Naive thymus-derived CD8-positive, alpha-beta T cell (primary cell): ENCODE results near the gene CATSPERZ. TPM values are rescaled to one million over a fixed set of nuclear protein-coding genes. Genes with fewer than 3 reads are reported as not detected.
"Not testable (repeated sequence)": the region's sequence is repeated elsewhere in the genome, so short reads cannot be mapped to it uniquely, and the experiment has no call there.

ENCODE experiments used
- ATAC-seq, 2 donors: fragments of 150-1000 bp; cut with Tn5 transposase in 1 of 2; sonication (Bioruptor Pico), chemical (Tn5 transposase) in 1 of 2; 1 replicate in 1 of 2; 2 replicates in 1 of 2; pipeline ENCODE4 v1.10.0; 2021; ENCODE audit warnings: mild to moderate bottlenecking in 2 of 2, moderate library complexity in 2 of 2
- POLR2A ChIA-PET: fragments of 350-600 bp; sonication (Branson Sonifier 250); formaldehyde crosslinking; loops from one replicate; lab custom pipeline; 2021; ENCODE audit warnings: antibody characterized with exemption; lab: Charles Lee
- DNase-seq, 10 donors: peaks; one replicate each; pipeline versions ENCODE4 v3.0.0 to v3.0.0-alpha.2; 2020 to 2022
- H3K27ac Mint-ChIP-seq, 10 donors: one replicate each; pipeline ENCODE4 v1.8.0; 2020 to 2022; ENCODE audit warnings: mild to moderate bottlenecking in 10 of 10, mixed read lengths in 10 of 10, moderate library complexity in 4 of 10, inconsistent platforms in 1 of 10
- H3K27me3 Mint-ChIP-seq, 5 donors: one replicate each; pipeline ENCODE4 v1.8.0; 2021 to 2022; ENCODE audit warnings: mixed read lengths in 5 of 5
- H3K36me3 Mint-ChIP-seq, 3 donors: one replicate each; pipeline ENCODE4 v1.8.0; 2020 to 2022; ENCODE audit warnings: mixed read lengths in 3 of 3, mild to moderate bottlenecking in 2 of 3, inconsistent platforms in 1 of 3
- H3K4me1 Mint-ChIP-seq, 4 donors: one replicate each; pipeline ENCODE4 v1.8.0; 2021 to 2022; ENCODE audit warnings: mixed read lengths in 4 of 4
- H3K4me3 Mint-ChIP-seq, 10 donors: one replicate each; pipeline ENCODE4 v1.8.0; 2020 to 2022; ENCODE audit warnings: mild to moderate bottlenecking in 10 of 10, mixed read lengths in 10 of 10, moderate library complexity in 6 of 10, inconsistent platforms in 1 of 10
- H3K9me3 Mint-ChIP-seq, 9 donors: one replicate each; pipeline ENCODE4 v1.8.0; 2020 to 2022; ENCODE audit warnings: mixed read lengths in 9 of 9, mild to moderate bottlenecking in 3 of 9, inconsistent platforms in 1 of 9, moderate library complexity in 1 of 9
- polyA plus RNA-seq, 3 donors: library from polyadenylated mRNA; unstranded; fragments of 300-500 nt; fragmentation: Illumina TruSeq; gene quantifications; one replicate each; pipeline ENCODE4 v1.2.3, GENCODE V29; 2021
- total RNA-seq, 8 experiments: library from RNA in 2 of 8; stranded (reverse) in 2 of 8; gene quantifications; one replicate each; pipeline ENCODE4 v1.2.3 and lab custom pipeline; 2021 to 2026

CATSPERZ gene
- total and polyA plus RNA-seq, 5 experiments from 2014 or later = not detected

GRCh38 chr11:64307795-64308194 is 7.6 kb downstream of the CATSPERZ start:
- H3K27ac Mint-ChIP-seq = peak overlapping the region in 8 of 10 donors; percentile 12 to 79 (median 44)
- H3K4me3 Mint-ChIP-seq = peak overlapping the region in 8 of 10 donors; percentile 26 to 97 (median 52)
- H3K36me3 Mint-ChIP-seq = peaks cover 0 to 19% (median 0%) of the 10 kb centered on the region in 3 donors
- POLR2A ChIA-PET = interaction anchor here (0.7 to 7.5 kb wide), 4 partner anchors 9 to 121 kb away, joined by 4 to 113 read pairs (median 33); partner anchors contain the start of genes FERMT3, PRDX5 and TRMT112
- ATAC-seq, H3K27me3 Mint-ChIP-seq, H3K9me3 Mint-ChIP-seq, DNase-seq: not testable (repeated sequence)
- H3K4me1 Mint-ChIP-seq = peaks cover 22 to 43% (median 40%) of the 10 kb centered on the region in 4 donors

GRCh38 chr11:64312947-64313346 is 12.8 kb downstream of the CATSPERZ start:
- peaks cover 16 to 39% (median 30%) of the 10 kb centered on the region in 4 donors for H3K4me1 Mint-ChIP-seq
- peak overlapping the region in 2 of 10 donors; percentile 14 to 34 for H3K4me3 Mint-ChIP-seq
- no peaks in the 10 kb centered on the region for H3K27me3 Mint-ChIP-seq
- POLR2A ChIA-PET = no interaction called here
- ATAC-seq (no peak), DNase-seq (no peak)
- no peaks in the 10 kb centered on the region for H3K9me3 Mint-ChIP-seq
- H3K27ac Mint-ChIP-seq = peak overlapping the region in 8 of 10 donors; percentile 51 to 88 (median 81)
- peaks cover 0 to 21% (median 0%) of the 10 kb centered on the region in 3 donors for H3K36me3 Mint-ChIP-seq

GRCh38 chr11:64313491-64314145 is 13.5 kb downstream of the CATSPERZ start:
- ATAC-seq = no peak
- H3K27me3 Mint-ChIP-seq = no peaks in the 10 kb centered on the region
- no peak for DNase-seq
- peak overlapping the region in 5 of 10 donors; percentile 20 to 88 (median 82) for H3K27ac Mint-ChIP-seq
- no peak overlapping the region for H3K4me3 Mint-ChIP-seq
- POLR2A ChIA-PET = no interaction called here
- peaks cover 18 to 42% (median 33%) of the 10 kb centered on the region in 4 donors for H3K4me1 Mint-ChIP-seq
- peaks cover 0 to 21% (median 0%) of the 10 kb centered on the region in 3 donors for H3K36me3 Mint-ChIP-seq
- H3K9me3 Mint-ChIP-seq = no peaks in the 10 kb centered on the region

- H3K4me3 Mint-ChIP-seq = no peak overlapping the region
- no peak overlapping the region for H3K27ac Mint-ChIP-seq
- no peak for DNase-seq
- H3K27me3 Mint-ChIP-seq = no peaks in the 10 kb centered on the region
- POLR2A ChIA-PET = no interaction called here
- peaks cover 0 to 18% (median 0%) of the 10 kb centered on the region in 3 donors for H3K36me3 Mint-ChIP-seq
- no peak for ATAC-seq
- H3K4me1 Mint-ChIP-seq = peaks cover 22 to 47% (median 39%) of the 10 kb centered on the region in 4 donors
- H3K9me3 Mint-ChIP-seq = no peaks in the 10 kb centered on the region
Observed at GRCh38 chr11:64314146-64314804, 14.1 kb downstream of the CATSPERZ start.

- Mint-ChIP-seq H3K36me3 (peaks cover 0 to 20% (median 0%) of the 10 kb centered on the region in 3 donors), H3K4me1 (peaks cover 23 to 53% (median 44%) of the 10 kb centered on the region in 4 donors), H3K9me3 (no peaks in the 10 kb centered on the region), H3K4me3 (peak overlapping the region in 5 of 10 donors; percentile 6 to 67 (median 57)), H3K27me3 (no peaks in the 10 kb centered on the region), H3K27ac (peak overlapping the region in 5 of 10 donors; percentile 36 to 82 (median 67))
- POLR2A ChIA-PET = interaction anchor here (3.7 kb wide), 1 partner anchor 44 kb away, joined by 53 read pairs; no protein-coding TSS in a partner anchor
- no peak for DNase-seq
- no peak for ATAC-seq
Observed at GRCh38 chr11:64314805-64315561, 14.8 kb downstream of the CATSPERZ start.

GRCh38 chr11:64315667-64316526 is 15.7 kb downstream of the CATSPERZ start:
- not testable (repeated sequence) for ATAC-seq, H3K27me3 Mint-ChIP-seq, DNase-seq, H3K9me3 Mint-ChIP-seq
- peak overlapping the region in 9 of 10 donors; percentile 97 to 100 (median 99) for H3K27ac Mint-ChIP-seq
- H3K4me1 Mint-ChIP-seq = peaks cover 26 to 55% (median 49%) of the 10 kb centered on the region in 4 donors
- H3K36me3 Mint-ChIP-seq = peaks cover 0 to 27% (median 3%) of the 10 kb centered on the region in 3 donors
- POLR2A ChIA-PET = interaction anchor here (1.4 to 3.8 kb wide), 9 partner anchors 10 to 1669 kb away, joined by 3 to 73 read pairs (median 24); partner anchors contain the start of genes CCDC88B, ESRRA, FKBP2 and GANAB
- peak overlapping the region; percentile 90 to 97 (median 94) for H3K4me3 Mint-ChIP-seq

GRCh38 chr11:64316672-64317324 is 16.6 kb downstream of the CATSPERZ start:
- DNase-seq = peak in 3 of 10 donors; percentile 36 to 48 (median 44)
- POLR2A ChIA-PET = interaction anchor here (0.8 to 3.8 kb wide), 32 partner anchors 11 to 1670 kb away, joined by 3 to 73 read pairs (median 6); partner anchors contain the start of genes BAD, CCDC88B, DNAJC4 and ESRRA
- no peaks in the 10 kb centered on the region for H3K27me3 Mint-ChIP-seq
- H3K4me1 Mint-ChIP-seq = peaks cover 29 to 55% (median 49%) of the 10 kb centered on the region in 4 donors
- H3K36me3 Mint-ChIP-seq = peaks cover 0 to 33% (median 3%) of the 10 kb centered on the region in 3 donors
- H3K27ac Mint-ChIP-seq = peak overlapping the region; percentile 97 to 100 (median 99)
- H3K9me3 Mint-ChIP-seq = no peaks in the 10 kb centered on the region
- peak overlapping the region; percentile 90 to 97 (median 94) for H3K4me3 Mint-ChIP-seq
- peak in 1 of 2 donors; percentile 1 for ATAC-seq

GRCh38 chr11:64317325-64317960 is 17.3 kb downstream of the CATSPERZ start, which contains the start of gene TRMT112:
TRMT112 (minus strand) TSS chr11:64317559; CDS start chr11:64317526, 33 bp downstream.
- ATAC-seq (peak; percentile 80 to 82), DNase-seq (peak; percentile 78 to 99 (median 98))
- Mint-ChIP-seq H3K4me3 (peak within 1 kb of the TSS; percentile 90 to 97 (median 94)), H3K4me1 (peaks cover 29 to 52% (median 46%) of the 10 kb centered on the region in 4 donors), H3K9me3 (no peaks in the 10 kb centered on the region), H3K27me3 (no peaks in the 10 kb centered on the region), H3K36me3 (peaks cover 0 to 38% (median 3%) of the 10 kb centered on the region in 3 donors), H3K27ac (peak within 1 kb of the TSS; percentile 97 to 100 (median 99))
- POLR2A ChIA-PET = interaction anchor here (0.6 to 3.8 kb wide), 41 partner anchors 12 to 1671 kb away, joined by 3 to 73 read pairs (median 5); partner anchors contain the start of genes BAD, CCDC88B, CFL1 and DNAJC4

- Mint-ChIP-seq H3K36me3 (peaks cover 0 to 34% (median 3%) of the 10 kb centered on the region in 3 donors), H3K4me3 (peak within 1 kb of the TSS; percentile 90 to 97 (median 94))
Observed at GRCh38 chr11:64317961-64318765, 18.0 kb downstream of the CATSPERZ start, which contains the start of gene PRDX5. PRDX5 (plus strand) TSS chr11:64318121; CDS start chr11:64318216, 95 bp downstream.

More at GRCh38 chr11:64317961-64318765, 18.0 kb downstream of the CATSPERZ start, which contains the start of gene PRDX5:
- peak; percentile 77 to 82 for ATAC-seq
- H3K27me3 Mint-ChIP-seq = no peaks in the 10 kb centered on the region
- DNase-seq = peak in 9 of 10 donors; percentile 91 to 97 (median 95)
- H3K27ac Mint-ChIP-seq = peak within 1 kb of the TSS; percentile 97 to 100 (median 99)
- POLR2A ChIA-PET = interaction anchor here (0.6 to 3.8 kb wide), 36 partner anchors 12 to 1591 kb away, joined by 3 to 73 read pairs (median 5); partner anchors contain the start of genes BAD, CCDC88B, CFL1 and ESRRA
- H3K9me3 Mint-ChIP-seq = no peaks in the 10 kb centered on the region
- peaks cover 22 to 45% (median 40%) of the 10 kb centered on the region in 4 donors for H3K4me1 Mint-ChIP-seq
